Measurements from ENCODE around the gene LSM10. TPM values are rescaled to one million over a fixed set of nuclear protein-coding genes. Genes with fewer than 3 reads are reported as not detected.

LSM10 gene
- total RNA-seq, 1 experiment from 2014 or later = 42.2 TPM

DNA sequence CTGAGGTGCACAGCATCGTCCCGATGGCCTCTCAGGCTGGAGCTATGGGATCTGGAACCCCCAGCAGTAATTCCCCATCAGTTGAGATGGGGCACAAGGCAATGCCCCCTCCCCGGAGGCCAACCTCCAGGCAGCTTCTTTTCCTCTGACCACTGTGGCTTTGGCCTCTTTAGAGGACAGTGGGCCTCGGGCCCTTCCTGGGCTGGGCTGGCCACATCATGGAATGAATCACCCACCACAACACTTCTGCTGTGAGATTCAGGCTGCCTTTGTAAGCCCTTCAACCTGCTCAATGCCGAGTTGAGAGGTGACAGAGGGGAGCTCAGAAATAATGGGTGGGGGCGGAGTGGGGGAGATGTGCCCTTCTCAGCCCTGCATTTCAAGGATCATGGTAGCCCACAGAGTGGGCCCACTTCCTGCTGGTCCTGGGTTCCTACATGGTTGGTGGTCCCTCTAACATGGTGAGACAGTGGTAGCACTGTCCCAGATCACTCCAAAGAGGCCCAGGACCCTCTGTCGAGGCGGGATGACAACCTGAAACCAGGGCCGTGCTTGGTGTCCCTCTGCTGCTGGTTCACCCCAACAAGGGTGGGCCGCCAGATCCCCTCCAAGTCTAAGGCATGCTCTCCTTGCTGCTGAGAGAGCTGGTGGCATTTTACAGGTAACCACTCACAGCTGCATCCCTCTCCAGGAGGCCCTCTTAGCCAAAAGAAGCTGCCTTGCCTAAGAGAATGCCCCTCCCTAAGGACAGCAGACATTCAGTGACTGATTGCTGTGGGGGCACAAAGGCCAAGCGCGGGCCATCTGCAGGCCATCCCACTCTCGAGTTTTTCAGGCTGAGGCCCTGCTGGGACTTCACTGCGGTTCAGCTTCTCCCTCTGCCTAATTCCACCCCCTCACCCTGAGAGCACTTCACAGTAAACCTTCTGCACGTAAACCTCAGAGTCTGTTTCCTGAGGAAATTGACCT lies 44.5 kb downstream of the LSM10 start:
- Mint-ChIP-seq H3K4me1 (peaks cover 7 to 11% of the 10 kb centered on the region in 2 experiments), H3K4me3 (no peak overlapping the region), H3K9me3 (no peaks in the 10 kb centered on the region), H3K36me3 (ENCODE audit: insufficient read depth in 1 of 3, low read depth in 3 of 3) (peaks cover 22 to 52% (median 30%) of the 10 kb centered on the region in 3 experiments; a peak in 6 of 7 replicates), H3K27me3 (ENCODE audit: low read depth) (no peaks in the 10 kb centered on the region), H3K27ac (peak overlapping the region in 1 of 3 experiments; percentile 55; a peak in 1 of 7 replicates)
- H2AK5ac ChIP-seq (ENCODE audit: insufficient read length, low read length) = no peak overlapping the region
- H3K9ac ChIP-seq (ENCODE audit: extremely low read depth, insufficient read length, low read length) = no peak overlapping the region
- no peak overlapping the region for H4K91ac ChIP-seq (ENCODE audit: insufficient read length, low read depth, low read length)
- no peak overlapping the region for H3K56ac ChIP-seq (ENCODE audit: insufficient read length, low read depth, low read length)
- no peak for DNase-seq
- H3T11ph ChIP-seq (ENCODE audit: low read length) = no peak overlapping the region
- no peak overlapping the region for H3K14ac ChIP-seq (ENCODE audit: insufficient read depth, low read length)
- WGBS (ENCODE audit: extremely low coverage, insufficient read length, low lambda C conversion rate) = no CpG with 5 or more reads among the region's 15 CpGs
- no peak overlapping the region for H2BK5ac ChIP-seq (ENCODE audit: insufficient read length, low read length)
- no peak overlapping the region for H3K18ac ChIP-seq (ENCODE audit: insufficient read length, low read depth, low read length)
- TF ChIP-seq, protein P1, sequence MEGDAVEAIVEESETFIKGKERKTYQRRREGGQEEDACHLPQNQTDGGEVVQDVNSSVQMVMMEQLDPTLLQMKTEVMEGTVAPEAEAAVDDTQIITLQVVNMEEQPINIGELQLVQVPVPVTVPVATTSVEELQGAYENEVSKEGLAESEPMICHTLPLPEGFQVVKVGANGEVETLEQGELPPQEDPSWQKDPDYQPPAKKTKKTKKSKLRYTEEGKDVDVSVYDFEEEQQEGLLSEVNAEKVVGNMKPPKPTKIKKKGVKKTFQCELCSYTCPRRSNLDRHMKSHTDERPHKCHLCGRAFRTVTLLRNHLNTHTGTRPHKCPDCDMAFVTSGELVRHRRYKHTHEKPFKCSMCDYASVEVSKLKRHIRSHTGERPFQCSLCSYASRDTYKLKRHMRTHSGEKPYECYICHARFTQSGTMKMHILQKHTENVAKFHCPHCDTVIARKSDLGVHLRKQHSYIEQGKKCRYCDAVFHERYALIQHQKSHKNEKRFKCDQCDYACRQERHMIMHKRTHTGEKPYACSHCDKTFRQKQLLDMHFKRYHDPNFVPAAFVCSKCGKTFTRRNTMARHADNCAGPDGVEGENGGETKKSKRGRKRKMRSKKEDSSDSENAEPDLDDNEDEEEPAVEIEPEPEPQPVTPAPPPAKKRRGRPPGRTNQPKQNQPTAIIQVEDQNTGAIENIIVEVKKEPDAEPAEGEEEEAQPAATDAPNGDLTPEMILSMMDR (conservative IDR thresholded peaks at IDR 0.05) = no peak
- H2AFZ ChIP-seq (ENCODE audit: low read length) = no peak overlapping the region
- H3K27ac ChIP-seq (ENCODE audit: insufficient read length, low read depth, low read length) = no peak overlapping the region
- no peak overlapping the region for H4K5ac ChIP-seq (ENCODE audit: insufficient read length, low read depth, low read length)
- H3K4ac ChIP-seq (ENCODE audit: low read depth, low read length) = no peak overlapping the region
- H4K8ac ChIP-seq (replicated peaks; ENCODE audit: insufficient read length, low read depth, low read length) = no peak overlapping the region
- H3K79me1 ChIP-seq (ENCODE audit: insufficient read depth, low read depth, low read length, poor library complexity, severe bottlenecking) = no peaks in the 10 kb centered on the region
- 0 out of 2 replicates have a peak, but pooled peaks cover 2% of the 10 kb centered on the region for H3K4me1 ChIP-seq (ENCODE audit: insufficient read depth, low read length)
- no peak overlapping the region for H2BK15ac ChIP-seq (ENCODE audit: low read depth, low read length)
- H3K4me2 ChIP-seq (ENCODE audit: insufficient read depth, insufficient read length, low read length) = no peak overlapping the region
- H2BK12ac ChIP-seq (ENCODE audit: insufficient read length, low read depth, low read length) = no peak overlapping the region
- H3K27me3 ChIP-seq (ENCODE audit: insufficient read depth, low read length) = no peaks in the 10 kb centered on the region
- H4K20me1 ChIP-seq (ENCODE audit: control insufficient read depth, insufficient read depth, insufficient read length) = no peaks in the 10 kb centered on the region
- no peak overlapping the region for H2BK120ac ChIP-seq (ENCODE audit: low read depth, low read length, poor library complexity, severe bottlenecking)
- H2BK20ac ChIP-seq (ENCODE audit: low read depth, low read length, poor library complexity, severe bottlenecking) = no peak overlapping the region
- H3K79me2 ChIP-seq (ENCODE audit: insufficient read depth, low read length) = no peaks in the 10 kb centered on the region
- H3K9me3 ChIP-seq (ENCODE audit: control insufficient read depth, low read depth, low read length) = no peaks in the 10 kb centered on the region
- no peak overlapping the region for H3K23ac ChIP-seq (ENCODE audit: insufficient read length, low read depth, low read length)
- H3K23me2 ChIP-seq (ENCODE audit: insufficient read length, low read depth, low read length, poor library complexity, severe bottlenecking) = no peaks in the 10 kb centered on the region
